Endothelial cell of umbilical vein (primary cell): Measurements from ENCODE around the gene ATXN1L. TPM values are rescaled to one million over a fixed set of nuclear protein-coding genes. Genes with fewer than 3 reads are reported as not detected.

Source experiments
- BruUV-seq: library from RNA; stranded (reverse); fragments of 400-500 nt; replicated peaks from 2 replicates; lab custom pipeline; 2021; lab: Mats Ljungman, UMichigan
- CTCF ChIA-PET: fragments of 300-600, 350-600 bp; sonication (Branson Sonifier 250); formaldehyde crosslinking; loops from one replicate; lab custom pipeline; 2021; ENCODE audit warnings: antibody characterized with exemption, inconsistent platforms; lab: Charles Lee
- POLR2A ChIA-PET: fragments of 300-600, 350-600 bp; sonication (Branson Sonifier 250); formaldehyde crosslinking; loops from one replicate; lab custom pipeline; 2021; ENCODE audit warnings: antibody characterized with exemption, inconsistent platforms; lab: Charles Lee
- DNase-seq: peaks from one replicate; pipeline ENCODE4 v3.0.0-alpha.2; 2011; ENCODE audit warnings: low read depth, low spot score
- FAIRE-seq: peaks from 2 replicates; lab custom pipeline; 2011; peaks lifted over from hg19 to GRCh38; lab: Jason Lieb, UNC
- H2AFZ ChIP-seq: 2 replicates; pipeline ENCODE4 v1.6.0; 2012; ENCODE audit warnings: low read depth, low read length, control low read depth, inconsistent platforms
- H3K27ac ChIP-seq: 2 replicates; pipeline ENCODE4 v1.5.1; 2011; ENCODE audit warnings: low read depth, mild to moderate bottlenecking, control low read depth, low read length, moderate library complexity; ENCODE audit not compliant: insufficient read depth
- H3K27me3 ChIP-seq, 2 experiments: 2 replicates each; pipeline versions ENCODE4 v1.6.0 to v1.6.1; 2011; ENCODE audit warnings: low read length in 2 of 2, mixed read lengths in 1 of 2; ENCODE audit not compliant: control insufficient read depth in 2 of 2, insufficient read depth in 2 of 2
- H3K36me3 ChIP-seq, 2 experiments: 2 replicates in 1 of 2; 3 replicates in 1 of 2; pipeline ENCODE4 v1.5.1; 2011; ENCODE audit warnings: low read length in 2 of 2, mild to moderate bottlenecking in 1 of 2, moderate library complexity in 1 of 2; ENCODE audit not compliant: control insufficient read depth in 2 of 2, insufficient read depth in 2 of 2; ENCODE audit errors: extremely low read depth in 1 of 2
- H3K4me1 ChIP-seq: 3 replicates; pipeline ENCODE4 v1.5.1; 2011; ENCODE audit warnings: mild to moderate bottlenecking, low read length; ENCODE audit not compliant: control insufficient read depth, insufficient read depth; ENCODE audit errors: extremely low read depth
- H3K4me2 ChIP-seq: 2 replicates; pipeline ENCODE4 v1.6.1; 2011; ENCODE audit warnings: low read length, control low read depth, mixed read lengths; ENCODE audit not compliant: insufficient read depth
- H3K4me3 ChIP-seq, 3 experiments: fragments of 200-600 bp in 1 of 3; sonication (generic), shearing (Covaris generic) in 1 of 3; replicated peaks in 1 of 3; 2 replicates each; pipeline ENCODE4 v1.5.1; 2011 to 2016; ENCODE audit warnings: control low read depth in 3 of 3, low read length in 3 of 3, mild to moderate bottlenecking in 2 of 3, inconsistent platforms in 1 of 3, low read depth in 1 of 3, moderate library complexity in 1 of 3; ENCODE audit not compliant: insufficient read depth in 1 of 3
- H3K79me2 ChIP-seq: 2 replicates; pipeline ENCODE4 v1.6.0; 2012; ENCODE audit warnings: low read length, inconsistent platforms; ENCODE audit not compliant: control insufficient read depth, insufficient read depth
- H3K9ac ChIP-seq: replicated peaks from 2 replicates; pipeline ENCODE3; 2011; ENCODE audit warnings: low read length, control low read depth; ENCODE audit not compliant: insufficient read depth; ENCODE audit errors: extremely low read depth
- H3K9me1 ChIP-seq: replicated peaks from 3 replicates; pipeline ENCODE4 v1.6.0; 2011; ENCODE audit warnings: mild to moderate bottlenecking, low read length; ENCODE audit not compliant: control insufficient read depth, insufficient read depth; ENCODE audit errors: extremely low read depth
- H3K9me3 ChIP-seq: replicated peaks from 2 replicates; pipeline ENCODE4 v1.5.1; 2012; ENCODE audit warnings: low read length, inconsistent platforms; ENCODE audit not compliant: control insufficient read depth, insufficient read depth
- H4K20me1 ChIP-seq: replicated peaks from 2 replicates; pipeline ENCODE3; 2011; ENCODE audit warnings: mild to moderate bottlenecking, low read length; ENCODE audit not compliant: control insufficient read depth, insufficient read depth; ENCODE audit errors: extremely low read depth
- CTCF ChIP-seq, 2 donors: IDR thresholded peaks; 1 replicate in 1 of 2; 2 replicates in 1 of 2; pipeline ENCODE4 v1.5.1; 2011; ENCODE audit warnings: low read length in 2 of 2, mild to moderate bottlenecking in 2 of 2, moderate library complexity in 2 of 2, control low read depth in 1 of 2, inconsistent platforms in 1 of 2, low read depth in 1 of 2; ENCODE audit not compliant: insufficient read depth in 1 of 2; ENCODE audit errors: extremely low read depth in 1 of 2
- EZH2 ChIP-seq: IDR thresholded peaks from 2 replicates; pipeline ENCODE4 v1.6.1; 2012; ENCODE audit warnings: borderline replicate concordance, low read depth, mild to moderate bottlenecking, moderate library complexity, low read length, inconsistent platforms; ENCODE audit not compliant: severe bottlenecking
- FOS ChIP-seq: IDR thresholded peaks from 2 replicates; pipeline ENCODE4 v1.6.1; 2011; ENCODE audit warnings: mild to moderate bottlenecking, low read length, moderate library complexity, borderline replicate concordance; ENCODE audit not compliant: insufficient read depth
- GATA2 ChIP-seq: IDR thresholded peaks from 2 replicates; pipeline ENCODE4 v1.7.0; 2011; ENCODE audit warnings: low read depth, mild to moderate bottlenecking, moderate library complexity, mixed read lengths, low read length; ENCODE audit not compliant: insufficient read length, insufficient read depth
- JUN ChIP-seq: IDR thresholded peaks from 2 replicates; pipeline ENCODE4 v1.6.1; 2011; ENCODE audit warnings: borderline replicate concordance, low read depth; ENCODE audit not compliant: insufficient read length, insufficient read depth
- MAX ChIP-seq: IDR thresholded peaks from 2 replicates; pipeline ENCODE4 v1.6.1; 2011; ENCODE audit not compliant: insufficient read depth, insufficient read length
- MYC ChIP-seq: IDR thresholded peaks from one replicate; pipeline ENCODE4 v1.6.1; 2011; ENCODE audit warnings: mild to moderate bottlenecking, low read depth, low read length
- POLR2A ChIP-seq: IDR thresholded peaks from 2 replicates; pipeline ENCODE4 v1.6.1; 2012; ENCODE audit warnings: low read depth, mild to moderate bottlenecking, control low read depth, low read length
- POLR2AphosphoS5 ChIP-seq: IDR thresholded peaks from 2 replicates; pipeline ENCODE4 v1.6.1; 2012; ENCODE audit warnings: low read depth, mild to moderate bottlenecking, control low read depth, low read length, moderate library complexity; ENCODE audit not compliant: insufficient read depth
- dilution Hi-C: fragments of 300-500 bp; cut with MboI; formaldehyde crosslinking; loops from one replicate; pipeline ENCODE4 v1.15.0; 2019; ENCODE audit warnings: low sequenced_read_pairs; ENCODE audit not compliant: extremely low pct_ligation_motif_present
- intact Hi-C: fragments of 100-400 bp; cut with micrococcal nuclease; formaldehyde crosslinking; loops from one replicate; pipeline ENCODE4 v1.10.0; 2022
- polyA plus RNA-seq, 4 experiments: library from polyadenylated mRNA; depleted of rRNA in 3 of 4; stranded (reverse) in 3 of 4; unstranded in 1 of 4; fragments of >200 nt; gene quantifications; 2 replicates each; pipeline versions ENCODE4 v1.2.1 to v1.2.3, GENCODE V29; 2011 to 2012; ENCODE audit warnings: missing spikeins in 1 of 4
- total RNA-seq: library from RNA; stranded (reverse); gene quantifications from 2 replicates; pipeline ENCODE4 v1.2.3, GENCODE V29; 2021

Gene ATXN1L
- total and polyA plus RNA-seq, 2 donors (not counting 3 experiments of a cell fraction or from before 2014, with no cell fraction given): 15.6 to 23.9 TPM

GRCh38 chr16:71837150-71837549 is 8.6 kb upstream of the ATXN1L start:
- ChIA-PET CTCF (no interaction called here), POLR2A (no interaction called here)
- Histone ChIP-seq H3K9me3 (no peaks in the 10 kb centered on the region), H3K27me3 (no peaks in the 10 kb centered on the region), H3K4me2 (no peak overlapping the region), H4K20me1 (no peaks in the 10 kb centered on the region), H2AFZ (no peak overlapping the region), H3K4me3 (no peak overlapping the region), H3K9ac (no peak overlapping the region), H3K27ac (no peak overlapping the region), H3K4me1 (no peaks in the 10 kb centered on the region), H3K79me2 (no peaks in the 10 kb centered on the region), H3K9me1 (no peaks in the 10 kb centered on the region), H3K36me3 (no peaks in the 10 kb centered on the region)
- no TSS peak for BruUV-seq
- intact Hi-C loops: no loop called here
- FAIRE-seq: no peak
- TF ChIP-seq GATA2: no peak
- dilution Hi-C loops: no loop called here
- no peak for DNase-seq

- Histone ChIP-seq H3K4me2 (no peak overlapping the region), H3K27ac (no peak overlapping the region), H3K4me1 (no peaks in the 10 kb centered on the region), H4K20me1 (no peaks in the 10 kb centered on the region), H3K4me3 (no peak overlapping the region), H3K79me2 (no peaks in the 10 kb centered on the region), H2AFZ (no peak overlapping the region), H3K9me1 (no peaks in the 10 kb centered on the region), H3K9me3 (no peaks in the 10 kb centered on the region), H3K9ac (no peak overlapping the region), H3K36me3 (no peaks in the 10 kb centered on the region), H3K27me3 (no peaks in the 10 kb centered on the region)
- intact Hi-C loops: no loop called here
- TF ChIP-seq POLR2A (no peak), POLR2AphosphoS5 (no peak), JUN (no peak), GATA2 (no peak), CTCF (IDR thresholded peaks at IDR 0.05; ENCODE audit: extremely low read depth in 1 of 2, insufficient read depth in 1 of 2, low read depth in 1 of 2, low read length in 2 of 2) (no peak), EZH2 (no peak), MAX (no peak), FOS (no peak), MYC (no peak)
- DNase-seq: no peak
- CTCF ChIA-PET: interaction anchor here (1.2 kb wide), 1 partner anchor 122 kb away, joined by 4 read pairs; no protein-coding TSS in a partner anchor
- dilution Hi-C loops: loop anchor here (10.0 kb wide), 1 partner anchor 55 kb away; no protein-coding TSS in a partner anchor
- no TSS peak for BruUV-seq
- no peak for FAIRE-seq
- POLR2A ChIA-PET: no interaction called here
Measured at GRCh38 chr16:71840052-71840451, 5.7 kb upstream of the ATXN1L start.
